Measurements from ENCODE around the gene ADRA2C. TPM values are rescaled to one million over a fixed set of nuclear protein-coding genes. Genes with fewer than 3 reads are reported as not detected.

Gene ADRA2C
- total RNA-seq, 4 donors from 2014 or later, result 0.96 to 1.6 (median 1.1) TPM; not detected in 1

GRCh38 chr4:3787489-3788365, 21.5 kb downstream of the ADRA2C start:
- no peak for TF ChIP-seq POLR2A (IDR thresholded peaks at IDR 0.05)
- no peak for TF ChIP-seq EP300 (IDR thresholded peaks at IDR 0.05; ENCODE audit: low read depth)
- TF ChIP-seq POLR2AphosphoS5 (IDR thresholded peaks at IDR 0.05), result no peak
- Histone ChIP-seq H3K36me3 (no peaks in the 10 kb centered on the region), H3K9me3 (no peaks in the 10 kb centered on the region), H3K27me3 (peaks cover 16% of the 10 kb centered on the region), H3K27ac (no peak overlapping the region), H3K4me1 (no peaks in the 10 kb centered on the region), H3K4me3 (no peak overlapping the region)
- DNase-seq, result no peak
- WGBS, 2 donors (ENCODE audit: low coverage in 1 of 2), result 40 to 76% methylated on average over 1 to 23 of the region's 23 CpGs
- in situ Hi-C loops (cut with MboI; ENCODE audit: low pct_ligation_motif_present in 1 of 4, low pct_unique_long_range_greater_than_20kb in 1 of 4, low sequenced_read_pairs in 3 of 4) (no loop called here), intact Hi-C loops (cut with DNase I; ENCODE audit: low total_unique reads) (no loop called here)

- Histone ChIP-seq H3K4me3 (no peak overlapping the region), H3K27ac (no peak overlapping the region), H3K9me3 (no peaks in the 10 kb centered on the region), H3K36me3 (no peaks in the 10 kb centered on the region), H3K4me1 (no peaks in the 10 kb centered on the region), H3K27me3 (peaks cover 10% of the 10 kb centered on the region)
- TF ChIP-seq, protein P1, sequence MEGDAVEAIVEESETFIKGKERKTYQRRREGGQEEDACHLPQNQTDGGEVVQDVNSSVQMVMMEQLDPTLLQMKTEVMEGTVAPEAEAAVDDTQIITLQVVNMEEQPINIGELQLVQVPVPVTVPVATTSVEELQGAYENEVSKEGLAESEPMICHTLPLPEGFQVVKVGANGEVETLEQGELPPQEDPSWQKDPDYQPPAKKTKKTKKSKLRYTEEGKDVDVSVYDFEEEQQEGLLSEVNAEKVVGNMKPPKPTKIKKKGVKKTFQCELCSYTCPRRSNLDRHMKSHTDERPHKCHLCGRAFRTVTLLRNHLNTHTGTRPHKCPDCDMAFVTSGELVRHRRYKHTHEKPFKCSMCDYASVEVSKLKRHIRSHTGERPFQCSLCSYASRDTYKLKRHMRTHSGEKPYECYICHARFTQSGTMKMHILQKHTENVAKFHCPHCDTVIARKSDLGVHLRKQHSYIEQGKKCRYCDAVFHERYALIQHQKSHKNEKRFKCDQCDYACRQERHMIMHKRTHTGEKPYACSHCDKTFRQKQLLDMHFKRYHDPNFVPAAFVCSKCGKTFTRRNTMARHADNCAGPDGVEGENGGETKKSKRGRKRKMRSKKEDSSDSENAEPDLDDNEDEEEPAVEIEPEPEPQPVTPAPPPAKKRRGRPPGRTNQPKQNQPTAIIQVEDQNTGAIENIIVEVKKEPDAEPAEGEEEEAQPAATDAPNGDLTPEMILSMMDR (IDR thresholded peaks at IDR 0.05), result no peak
- TF ChIP-seq POLR2AphosphoS5 (IDR thresholded peaks at IDR 0.05) (no peak), POLR2A (IDR thresholded peaks at IDR 0.05) (no peak), EP300 (IDR thresholded peaks at IDR 0.05; ENCODE audit: low read depth) (no peak)
- DNase-seq, result no peak
- 90 to 94% methylated on average over 6 to 13 of the region's 13 CpGs for WGBS, 2 donors (ENCODE audit: low coverage in 1 of 2)
- intact Hi-C loops (cut with DNase I; ENCODE audit: low total_unique reads) (no loop called here), in situ Hi-C loops (cut with MboI; ENCODE audit: low pct_ligation_motif_present in 1 of 4, low pct_unique_long_range_greater_than_20kb in 1 of 4, low sequenced_read_pairs in 3 of 4) (no loop called here)
Measured at GRCh38 chr4:3788366-3788660, 22.1 kb downstream of the ADRA2C start.

GRCh38 chr4:3789587-3789986, 23.4 kb downstream of the ADRA2C start:
- intact Hi-C loops (cut with DNase I; ENCODE audit: low total_unique reads) (no loop called here), in situ Hi-C loops (cut with MboI; ENCODE audit: low pct_ligation_motif_present in 1 of 4, low pct_unique_long_range_greater_than_20kb in 1 of 4, low sequenced_read_pairs in 3 of 4) (no loop called here)
- H3K27ac ChIP-seq, result no peak overlapping the region
- H3K4me3 ChIP-seq, result no peak overlapping the region
- WGBS, 2 donors (ENCODE audit: low coverage in 1 of 2), result 75% methylated on average over 9 of the region's 9 CpGs; no CpG with 5 or more reads in 1 of the 2 donors
- DNase-seq, result no peak
- TF ChIP-seq, protein P1 (IDR thresholded peaks at IDR 0.05), result no peak
- TF ChIP-seq EP300 (IDR thresholded peaks at IDR 0.05; ENCODE audit: low read depth), result no peak
- no peak for TF ChIP-seq POLR2A (IDR thresholded peaks at IDR 0.05)
- no peak for TF ChIP-seq POLR2AphosphoS5 (IDR thresholded peaks at IDR 0.05)
- H3K9me3 ChIP-seq, result no peaks in the 10 kb centered on the region
- H3K4me1 ChIP-seq, result no peaks in the 10 kb centered on the region
- no peaks in the 10 kb centered on the region for H3K36me3 ChIP-seq
- no peaks in the 10 kb centered on the region for H3K27me3 ChIP-seq

DNA sequence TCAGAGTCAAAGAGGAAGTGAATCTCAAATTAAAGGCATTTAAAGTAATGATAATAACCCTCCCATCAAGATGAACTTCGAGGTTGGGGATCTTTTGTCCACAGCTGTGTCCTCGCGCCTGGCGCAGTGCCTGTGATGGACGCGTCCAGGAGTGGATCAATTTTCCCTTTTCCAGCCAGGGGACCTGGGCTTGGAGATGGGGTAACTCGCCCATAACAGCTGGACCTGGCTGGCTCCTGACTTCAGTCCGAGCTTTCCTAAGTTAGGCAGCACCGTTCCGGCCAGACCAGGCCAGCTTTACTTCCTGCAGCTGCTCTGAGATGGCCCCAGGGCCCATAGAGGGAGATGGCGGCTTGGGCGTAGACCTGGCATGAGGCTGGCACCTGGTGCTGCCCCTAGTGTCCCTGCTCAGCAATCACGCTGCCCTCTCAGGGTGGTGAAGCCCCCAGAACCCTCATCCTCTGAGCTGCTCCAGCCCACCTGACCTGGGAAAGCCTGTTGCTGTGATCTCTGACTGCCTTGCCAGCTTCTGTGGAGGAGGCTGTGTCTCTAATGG, 23.9 kb downstream of the ADRA2C start:
- 70% methylated on average over 13 of the region's 13 CpGs; no CpG with 5 or more reads in 1 of the 2 donors for WGBS, 2 donors (ENCODE audit: low coverage in 1 of 2)

More for the DNA sequence above, 23.9 kb downstream of the ADRA2C start:
- no peaks in the 10 kb centered on the region for H3K4me1 ChIP-seq
- TF ChIP-seq POLR2AphosphoS5 (IDR thresholded peaks at IDR 0.05) (no peak), EP300 (IDR thresholded peaks at IDR 0.05; ENCODE audit: low read depth) (no peak), POLR2A (IDR thresholded peaks at IDR 0.05) (no peak)
- TF ChIP-seq, protein P1 (IDR thresholded peaks at IDR 0.05), result no peak
- intact Hi-C loops (cut with DNase I; ENCODE audit: low total_unique reads), result no loop called here
- no peak for DNase-seq
- no peaks in the 10 kb centered on the region for H3K27me3 ChIP-seq
- H3K4me3 ChIP-seq, result no peak overlapping the region
- H3K9me3 ChIP-seq, result peaks cover under 1 to 4% of the 10 kb centered on the region in 2 donors
- no peaks in the 10 kb centered on the region for H3K36me3 ChIP-seq
- in situ Hi-C loops (cut with MboI; ENCODE audit: low pct_ligation_motif_present in 1 of 4, low pct_unique_long_range_greater_than_20kb in 1 of 4, low sequenced_read_pairs in 3 of 4), result no loop called here
- H3K27ac ChIP-seq, result no peak overlapping the region
